22Rv1 (cell line): ENCODE data around the gene ZNF581.

ENCODE experiments used
- CTCF ChIP-seq: fragments of 450-650 bp; IDR thresholded peaks from 2 replicates; pipeline ENCODE4 v1.5.1; 2017; ENCODE audit warnings: mild to moderate bottlenecking
- ZFX ChIP-seq: fragments of 450-650 bp; IDR thresholded peaks from 2 replicates; pipeline ENCODE4 v1.6.1; 2017; ENCODE audit warnings: antibody characterized with exemption, borderline replicate concordance

- TF ChIP-seq CTCF, result no peak
- no peak for TF ChIP-seq ZFX
These were observed 17.1 kb upstream of the ZNF581 start for GRCh38 chr19:55626350-55626749.
